Trophoblast cell (in vitro differentiated cells and primary cell): ENCODE results near the gene NRG2.

Experiments
- DNase-seq, 2 donors: peaks; one replicate each; pipeline ENCODE4 v3.0.0-alpha.2; 2016
- H2AFZ ChIP-seq: 2 replicates; pipeline ENCODE4 v1.6.1; 2013; ENCODE audit warnings: low read length, moderate library complexity, mild to moderate bottlenecking; ENCODE audit not compliant: insufficient read depth, poor library complexity
- H2AK5ac ChIP-seq: 2 replicates; pipeline ENCODE4 v1.6.1; 2013; ENCODE audit warnings: mild to moderate bottlenecking, low read length
- H2BK120ac ChIP-seq: 2 replicates; pipeline ENCODE4 v1.6.1; 2013; ENCODE audit warnings: low read length, mild to moderate bottlenecking, moderate library complexity; ENCODE audit not compliant: insufficient read depth, poor library complexity
- H2BK12ac ChIP-seq: 2 replicates; pipeline ENCODE4 v1.6.1; 2013; ENCODE audit warnings: mild to moderate bottlenecking, low read length, moderate library complexity
- H2BK5ac ChIP-seq: 2 replicates; pipeline ENCODE4 v1.6.1; 2013; ENCODE audit warnings: low read length, low read depth, moderate library complexity, mild to moderate bottlenecking; ENCODE audit not compliant: poor library complexity
- H3K14ac ChIP-seq: 2 replicates; pipeline ENCODE4 v1.6.1; 2013; ENCODE audit warnings: mild to moderate bottlenecking, low read length
- H3K18ac ChIP-seq: 2 replicates; pipeline ENCODE4 v1.6.1; 2013; ENCODE audit warnings: mild to moderate bottlenecking, low read length
- H3K23ac ChIP-seq: 2 replicates; pipeline ENCODE4 v1.6.1; 2013; ENCODE audit warnings: low read length
- H3K27ac ChIP-seq: 2 replicates; pipeline ENCODE4 v1.5.1; 2013; ENCODE audit warnings: low read depth, mild to moderate bottlenecking, inconsistent platforms, low read length, moderate library complexity
- H3K27me3 ChIP-seq: 2 replicates; pipeline ENCODE4 v1.6.1; 2013; ENCODE audit warnings: inconsistent platforms, mild to moderate bottlenecking, low read length, moderate library complexity; ENCODE audit not compliant: insufficient read depth
- H3K36me3 ChIP-seq, 2 experiments: 1 replicate in 1 of 2; 2 replicates in 1 of 2; pipeline ENCODE4 v1.6.1; 2013; ENCODE audit warnings: low read length in 2 of 2, mild to moderate bottlenecking in 2 of 2, moderate library complexity in 1 of 2; ENCODE audit not compliant: insufficient read depth in 2 of 2, control insufficient read depth in 1 of 2
- H3K4ac ChIP-seq: 2 replicates; pipeline ENCODE4 v1.6.1; 2013; ENCODE audit warnings: low read depth, mild to moderate bottlenecking, low read length, moderate library complexity
- H3K4me1 ChIP-seq, 2 experiments: 1 replicate in 1 of 2; 2 replicates in 1 of 2; pipeline ENCODE4 v1.6.1; 2013; ENCODE audit warnings: low read length in 2 of 2, mild to moderate bottlenecking in 2 of 2, moderate library complexity in 1 of 2; ENCODE audit not compliant: insufficient read depth in 2 of 2, control insufficient read depth in 1 of 2
- H3K4me2 ChIP-seq: 2 replicates; pipeline ENCODE4 v1.6.1; 2013; ENCODE audit warnings: inconsistent platforms, mild to moderate bottlenecking, low read length, moderate library complexity
- H3K4me3 ChIP-seq: 2 replicates; pipeline ENCODE4 v1.5.1; 2013; ENCODE audit warnings: mild to moderate bottlenecking, low read depth, low read length, inconsistent platforms
- H3K79me1 ChIP-seq: one replicate; pipeline ENCODE4 v1.6.1; 2013; ENCODE audit warnings: low read length
- H3K79me2 ChIP-seq: 2 replicates; pipeline ENCODE4 v1.6.1; 2013; ENCODE audit warnings: low read length, mild to moderate bottlenecking; ENCODE audit not compliant: control insufficient read depth, insufficient read depth, poor library complexity
- H3K9ac ChIP-seq: 2 replicates; pipeline ENCODE4 v1.6.1; 2013; ENCODE audit warnings: mild to moderate bottlenecking, low read length
- H3K9me3 ChIP-seq: 2 replicates; pipeline ENCODE4 v1.6.1; 2013; ENCODE audit warnings: low read depth, mild to moderate bottlenecking, control low read depth, inconsistent platforms, low read length; ENCODE audit not compliant: insufficient read depth
- H4K12ac ChIP-seq: 2 replicates; pipeline ENCODE4 v1.6.1; 2013; ENCODE audit warnings: low read depth, mild to moderate bottlenecking, low read length, moderate library complexity
- H4K8ac ChIP-seq: 2 replicates; pipeline ENCODE4 v1.6.1; 2013; ENCODE audit warnings: low read depth, mild to moderate bottlenecking, low read length, moderate library complexity
- H4K91ac ChIP-seq: one replicate; pipeline ENCODE4 v1.6.1; 2013; ENCODE audit warnings: low read depth, mild to moderate bottlenecking, low read length, moderate library complexity
- WGBS: extraction: QIAGEN DNeasy Blood & Tissue Kit; methylation state at CpG from one replicate; pipeline ENCODE4 v1.1.7; 2013; ENCODE audit warnings: missing lambda C conversion rate; ENCODE audit not compliant: insufficient read length, insufficient coverage; ENCODE audit errors: extremely low coverage; 5-methylcytosine and 5-hydroxymethylcytosine counted together

The NRG2 gene

GRCh38 chr5:140083120-140083519, 40.0 kb upstream of the NRG2 start:
- Histone ChIP-seq H3K4ac (no peak overlapping the region), H3K9me3 (no peaks in the 10 kb centered on the region), H2AK5ac (no peak overlapping the region), H3K4me2 (no peak overlapping the region), H3K27me3 (no peaks in the 10 kb centered on the region), H2AFZ (no peak overlapping the region), H4K8ac (no peak overlapping the region), H2BK12ac (no peak overlapping the region), H3K79me1 (no peaks in the 10 kb centered on the region), H3K4me3 (no peak overlapping the region), H4K91ac (no peak overlapping the region), H2BK5ac (no peak overlapping the region), H3K79me2 (no peaks in the 10 kb centered on the region), H4K12ac (no peak overlapping the region), H3K18ac (no peak overlapping the region), H3K36me3 (no peaks in the 10 kb centered on the region), H3K4me1 (no peaks in the 10 kb centered on the region), H3K9ac (no peak overlapping the region), H2BK120ac (no peak overlapping the region), H3K23ac (no peak overlapping the region), H3K14ac (no peak overlapping the region), H3K27ac (no peak overlapping the region)
- WGBS: no CpG with 5 or more reads among the region's 1 CpG
- DNase-seq: no peak

GRCh38 chr5:140076788-140077187, 33.7 kb upstream of the NRG2 start:
- H4K8ac ChIP-seq: no peak overlapping the region
- no peak overlapping the region for H3K18ac ChIP-seq
- no peaks in the 10 kb centered on the region for H3K36me3 ChIP-seq
- H3K27ac ChIP-seq: no peak overlapping the region
- no peaks in the 10 kb centered on the region for H3K79me1 ChIP-seq
- H3K14ac ChIP-seq: no peak overlapping the region
- H3K23ac ChIP-seq: no peak overlapping the region
- no peak overlapping the region for H3K4ac ChIP-seq
- H3K4me2 ChIP-seq: no peak overlapping the region
- H2AFZ ChIP-seq: no peak overlapping the region
- H3K9me3 ChIP-seq: no peaks in the 10 kb centered on the region
- DNase-seq: no peak
- H4K12ac ChIP-seq: no peak overlapping the region
- no peak overlapping the region for H2BK5ac ChIP-seq
- H2BK120ac ChIP-seq: no peak overlapping the region
- H3K4me1 ChIP-seq: no peaks in the 10 kb centered on the region
- no peak overlapping the region for H3K4me3 ChIP-seq
- H3K9ac ChIP-seq: no peak overlapping the region
- no peak overlapping the region for H2AK5ac ChIP-seq
- no peaks in the 10 kb centered on the region for H3K27me3 ChIP-seq
- WGBS: no CpG with 5 or more reads among the region's 2 CpGs
- H2BK12ac ChIP-seq: no peak overlapping the region
- no peak overlapping the region for H4K91ac ChIP-seq
- no peaks in the 10 kb centered on the region for H3K79me2 ChIP-seq

- no peak overlapping the region for H2AK5ac ChIP-seq
- H3K36me3 ChIP-seq: no peaks in the 10 kb centered on the region
- H3K79me1 ChIP-seq: no peaks in the 10 kb centered on the region
- H2AFZ ChIP-seq: no peak overlapping the region
- no peak overlapping the region for H3K9ac ChIP-seq
- no peak overlapping the region for H4K8ac ChIP-seq
- H3K14ac ChIP-seq: no peak overlapping the region
- no peak overlapping the region for H2BK5ac ChIP-seq
- no peak overlapping the region for H4K12ac ChIP-seq
- H2BK120ac ChIP-seq: no peak overlapping the region
- no peak overlapping the region for H3K27ac ChIP-seq
- H3K4ac ChIP-seq: no peak overlapping the region
- no peak overlapping the region for H4K91ac ChIP-seq
- no peaks in the 10 kb centered on the region for H3K4me1 ChIP-seq
- no peaks in the 10 kb centered on the region for H3K9me3 ChIP-seq
- no peaks in the 10 kb centered on the region for H3K79me2 ChIP-seq
- H3K4me2 ChIP-seq: no peak overlapping the region
- no peak overlapping the region for H3K18ac ChIP-seq
- WGBS: no CpG with 5 or more reads among the region's 1 CpG
- H3K23ac ChIP-seq: no peak overlapping the region
- no peak overlapping the region for H2BK12ac ChIP-seq
- H3K4me3 ChIP-seq: no peak overlapping the region
- no peaks in the 10 kb centered on the region for H3K27me3 ChIP-seq
- DNase-seq: no peak
Measured at GRCh38 chr5:140076142-140076541, 33.0 kb upstream of the NRG2 start.

- Histone ChIP-seq H2BK120ac (no peak overlapping the region), H3K18ac (no peak overlapping the region), H3K9ac (no peak overlapping the region), H2BK5ac (no peak overlapping the region), H3K4me2 (no peak overlapping the region), H4K8ac (no peak overlapping the region), H4K12ac (no peak overlapping the region), H2BK12ac (no peak overlapping the region), H3K27me3 (no peaks in the 10 kb centered on the region), H3K36me3 (no peaks in the 10 kb centered on the region), H3K9me3 (no peaks in the 10 kb centered on the region), H3K4me3 (no peak overlapping the region), H2AFZ (no peak overlapping the region), H3K27ac (no peak overlapping the region), H3K79me1 (no peaks in the 10 kb centered on the region), H3K14ac (no peak overlapping the region), H4K91ac (no peak overlapping the region), H3K79me2 (no peaks in the 10 kb centered on the region), H3K4ac (no peak overlapping the region), H3K4me1 (no peaks in the 10 kb centered on the region), H3K23ac (no peak overlapping the region), H2AK5ac (no peak overlapping the region)
- DNase-seq: no peak
- no CpG with 5 or more reads among the region's 2 CpGs for WGBS
Measured at GRCh38 chr5:140075371-140075770, 32.3 kb upstream of the NRG2 start.
